ENCODE results near the gene LLPH.
A peak's percentile ranks its signal among the peaks of the same experiment; 100 is the strongest.
"Not testable (repeated sequence)": the region's sequence is repeated elsewhere in the genome, so short reads cannot be mapped to it uniquely, and the experiment has no call there.

LLPH gene

DNA sequence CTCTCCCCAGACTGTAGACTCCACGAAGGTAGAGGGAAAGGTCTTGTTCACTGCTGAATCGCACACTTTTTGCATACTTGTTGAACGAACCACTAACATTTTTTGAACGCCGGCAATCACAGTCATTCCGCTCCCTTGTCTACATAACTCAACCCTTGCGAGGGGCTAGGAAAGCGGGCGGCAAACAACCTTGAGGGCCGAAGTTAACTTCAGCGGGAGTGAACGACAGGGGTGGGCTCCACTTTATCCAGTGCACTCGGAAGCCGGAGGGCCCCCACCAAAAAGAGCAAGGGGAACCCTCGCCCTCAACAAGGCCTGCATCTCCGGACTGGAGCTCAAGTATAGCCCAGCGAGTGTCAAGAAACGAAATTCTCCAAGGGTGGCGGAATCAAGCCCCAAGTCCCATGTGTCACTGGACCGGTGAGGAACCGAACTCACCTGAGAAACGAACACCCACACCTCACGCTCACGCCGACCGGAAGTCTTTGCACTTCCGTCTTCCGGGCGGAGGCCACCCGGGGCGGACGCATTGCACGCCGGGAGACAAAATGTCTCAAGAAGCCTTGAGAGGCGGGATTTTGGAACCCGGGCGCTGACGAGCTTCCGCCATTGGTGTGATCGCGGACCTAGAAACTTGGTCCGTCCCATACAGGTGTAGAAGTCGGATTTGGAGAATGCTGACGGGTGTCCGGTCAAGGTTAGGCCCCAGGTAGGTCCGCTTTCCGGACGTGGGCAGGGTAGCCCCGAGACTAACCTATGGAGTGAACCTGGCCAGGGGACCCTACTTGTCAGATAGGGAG is at the start of gene LLPH:
LLPH (minus strand) TSS at position 484 of the 800 bp plus-strand sequence. CDS start 1,644 bp downstream, outside the sequence.
- FAIRE-seq (peak; percentile 91), DNase-seq (ENCODE audit: insufficient read length, low spot score) (peak; percentile 58)
- peak; percentile 74 for TF ChIP-seq POLR2A (IDR thresholded peaks at IDR 0.05; ENCODE audit: low read depth, low read length)

DNA sequence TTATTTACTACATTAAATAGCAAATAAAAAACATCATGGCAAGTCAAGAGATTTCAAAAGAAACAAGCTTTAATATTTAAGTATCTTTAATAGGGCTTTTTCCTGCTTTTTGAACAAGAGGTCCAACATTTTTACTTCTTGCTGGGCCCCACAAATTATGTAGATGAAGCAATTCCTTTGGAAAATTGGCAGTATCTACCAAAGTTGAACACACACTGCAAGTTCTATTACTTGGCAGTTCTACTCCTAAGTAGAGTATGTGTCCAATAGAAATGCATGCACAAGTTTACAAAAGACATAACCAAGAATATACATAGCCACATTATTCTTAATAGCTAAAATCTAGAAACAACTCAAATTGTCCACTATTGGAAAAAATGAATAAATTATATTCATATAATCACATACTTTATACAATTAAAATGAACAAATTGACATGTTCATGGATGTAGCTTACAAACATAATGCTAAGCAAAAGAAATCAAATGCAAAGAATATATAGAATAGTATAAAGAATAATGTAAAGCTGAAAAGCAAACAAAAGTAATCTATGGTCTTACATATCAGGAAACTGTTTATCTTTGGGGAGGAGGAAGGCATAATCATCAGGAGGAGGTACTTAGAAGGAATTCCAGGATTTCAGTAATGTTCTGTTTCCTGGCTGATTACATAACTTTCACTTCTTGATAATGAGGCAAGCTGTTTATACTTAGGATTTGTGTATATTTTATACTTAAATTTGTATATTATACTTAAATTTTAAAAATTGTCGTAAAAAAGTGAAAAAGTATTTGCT is 45.8 kb upstream of the LLPH start:
- FAIRE-seq: no peak
- no peak for TF ChIP-seq POLR2A (IDR thresholded peaks at IDR 0.05; ENCODE audit: low read depth, low read length)
- no peak for DNase-seq (ENCODE audit: insufficient read length, low spot score)

DNA sequence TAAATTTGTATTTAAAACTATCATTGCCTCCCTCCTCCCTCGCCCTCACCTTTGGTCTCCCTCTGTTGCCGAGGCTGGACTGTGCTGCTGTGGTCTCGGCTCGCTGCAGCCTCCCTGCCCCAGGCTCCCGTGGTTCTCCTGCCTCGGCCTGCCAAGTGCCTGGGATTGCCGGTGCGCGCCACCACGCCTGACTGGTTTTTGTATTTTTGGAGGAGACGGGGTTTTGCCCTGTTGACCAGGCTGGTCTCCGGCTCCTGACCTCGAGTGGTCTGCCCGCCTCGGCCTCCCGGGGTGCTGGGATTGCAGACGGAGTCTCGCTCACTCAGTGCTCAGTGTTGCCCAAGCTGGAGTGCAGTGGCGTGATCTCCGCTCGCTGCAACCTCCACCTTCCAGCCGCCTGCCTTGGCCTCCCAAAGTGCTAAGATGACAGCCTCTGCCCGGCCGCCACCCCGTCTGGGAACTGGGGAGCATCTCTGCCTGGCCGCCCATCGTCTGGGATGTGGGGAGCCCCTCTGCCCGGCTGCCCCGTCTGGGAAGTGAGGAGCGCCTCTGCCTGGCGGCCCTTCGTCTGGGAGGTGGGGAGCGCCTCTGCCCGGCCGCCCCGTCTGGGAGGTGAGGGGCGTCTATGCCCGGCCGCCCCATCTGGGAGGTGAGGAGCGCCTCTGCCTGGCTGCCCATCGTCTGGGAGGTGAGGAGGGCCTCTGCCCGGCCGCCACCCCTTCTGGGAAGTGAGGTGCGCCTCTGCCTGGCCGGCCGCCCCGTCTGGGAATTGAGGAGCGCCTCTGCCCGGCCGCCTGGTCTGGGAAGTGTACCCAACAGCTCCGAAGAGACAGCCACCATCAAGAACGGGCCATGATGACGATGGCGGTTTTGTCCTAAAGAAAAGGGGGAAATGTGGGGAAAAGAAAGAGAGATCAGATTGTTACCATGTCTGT is 44.1 kb upstream of the LLPH start:
- DNase-seq (ENCODE audit: insufficient read length, low spot score); FAIRE-seq: not testable (repeated sequence)

DNA sequence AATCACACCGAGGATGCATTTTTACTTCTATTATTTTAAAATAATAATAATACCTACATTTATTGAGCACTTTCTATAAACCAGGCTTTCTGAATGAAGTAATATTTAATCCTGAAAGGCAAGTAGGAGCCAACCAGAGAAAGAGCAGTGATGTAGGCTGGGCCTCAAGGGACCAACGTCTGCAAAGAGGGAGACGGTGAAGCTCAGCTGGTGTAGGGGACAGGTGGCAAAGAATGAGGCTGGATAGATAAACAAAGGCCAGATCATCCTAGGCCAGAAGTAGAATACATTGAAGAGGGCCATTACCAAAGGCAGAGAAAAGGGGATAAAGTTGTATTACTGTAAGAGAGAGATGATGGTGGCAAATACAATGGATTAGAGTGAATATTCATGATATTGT is 40.1 kb upstream of the LLPH start:
- TF ChIP-seq POLR2A (IDR thresholded peaks at IDR 0.05; ENCODE audit: low read depth, low read length): no peak
- FAIRE-seq (no peak), DNase-seq (ENCODE audit: insufficient read length, low spot score) (no peak)

DNA sequence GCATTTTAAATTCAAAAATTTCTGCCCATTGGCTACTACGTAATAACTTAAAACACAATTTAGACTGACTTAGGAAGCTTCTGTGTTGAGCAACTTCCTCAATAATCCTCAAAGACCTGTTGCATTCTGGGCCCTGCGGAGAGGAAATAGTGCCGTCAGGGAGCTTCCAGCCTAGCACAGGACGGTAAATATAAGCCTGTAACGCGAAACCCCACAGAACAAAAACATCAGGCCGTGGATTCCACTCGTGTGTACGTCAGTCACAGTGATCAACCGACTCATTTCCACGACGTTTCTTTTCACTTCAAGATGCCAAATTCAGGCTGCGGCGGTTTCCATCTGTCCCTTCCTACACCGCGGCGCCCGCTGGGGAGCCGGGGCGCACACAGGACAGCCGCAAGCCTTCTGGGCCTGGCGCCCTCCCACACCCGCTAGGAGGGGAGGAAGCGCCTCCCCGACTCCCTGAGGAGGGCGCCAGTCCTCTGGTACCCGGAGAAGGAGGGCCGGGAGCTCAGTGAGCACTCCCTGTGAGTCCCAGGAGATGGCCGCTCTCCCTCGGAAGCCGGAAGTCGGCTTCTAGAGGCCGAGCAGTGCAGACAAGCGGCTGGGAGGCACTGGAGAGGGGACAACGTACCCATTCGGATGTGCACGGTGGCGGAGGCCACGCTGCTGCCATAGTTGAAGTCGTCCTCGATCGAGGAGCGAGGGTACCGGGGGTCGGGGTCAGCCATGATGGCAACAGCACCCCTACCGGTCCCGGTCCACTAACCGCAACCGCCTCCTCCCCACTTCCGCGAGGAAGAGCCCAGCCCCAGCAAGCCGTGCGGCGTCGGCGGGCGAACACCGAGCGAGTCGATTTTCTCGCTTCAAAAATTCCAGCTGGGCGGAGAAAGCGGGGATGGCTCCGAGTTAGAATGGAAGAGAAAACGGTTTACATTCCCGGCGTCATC is 38.9 kb upstream of the LLPH start, which contains the start of gene TMBIM4:
TMBIM4 (minus strand) TSS at position 776 of the 950 bp plus-strand sequence; CDS start at position 731, 45 bp downstream.
- peak; percentile 64 for TF ChIP-seq POLR2A (IDR thresholded peaks at IDR 0.05; ENCODE audit: low read depth, low read length)
- DNase-seq (ENCODE audit: insufficient read length, low spot score): peak; percentile 87
- peak; percentile 86 for FAIRE-seq

DNA sequence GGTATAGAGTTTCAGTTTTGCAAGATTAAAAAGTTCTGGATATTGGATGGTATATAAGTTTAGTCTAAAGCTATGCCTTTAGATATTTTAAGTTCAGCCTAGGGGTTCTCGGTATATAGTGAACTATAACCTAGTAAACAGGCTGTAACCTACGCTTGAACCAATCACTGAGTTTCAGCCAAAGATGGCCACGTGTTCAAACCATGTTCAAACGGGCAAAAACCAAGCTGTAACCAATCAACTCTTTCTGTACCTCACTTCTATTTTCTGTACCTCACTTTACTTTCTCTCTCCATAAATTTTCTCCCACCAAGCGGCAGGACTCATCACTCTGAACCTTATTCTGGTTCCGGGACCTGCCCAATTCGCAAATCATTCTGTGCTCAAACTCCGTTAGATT is 37.9 kb upstream of the LLPH start:
- FAIRE-seq: no peak
- TF ChIP-seq POLR2A (IDR thresholded peaks at IDR 0.05; ENCODE audit: low read depth, low read length): no peak
- DNase-seq (ENCODE audit: insufficient read length, low spot score): no peak

DNA sequence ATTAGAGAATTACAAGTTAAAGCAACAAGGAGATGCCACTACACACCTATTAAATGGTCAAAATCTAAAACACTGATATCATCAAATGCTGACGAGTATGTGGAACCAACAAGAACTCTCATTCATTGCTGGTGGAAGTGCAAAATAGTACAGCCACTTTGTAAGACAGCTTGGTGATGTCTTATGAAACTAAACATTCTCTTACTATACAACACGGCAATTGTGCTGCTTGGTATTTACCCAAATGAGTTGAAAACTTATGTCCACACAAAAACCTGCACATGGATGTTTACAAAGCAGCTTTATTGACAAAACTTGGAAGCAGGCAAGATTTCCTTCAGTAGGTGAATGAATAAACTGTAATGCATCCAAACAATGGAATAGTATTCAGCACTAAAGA is 36.0 kb upstream of the LLPH start:
- DNase-seq (ENCODE audit: insufficient read length, low spot score): no peak
- no peak for FAIRE-seq
- no peak for TF ChIP-seq POLR2A (IDR thresholded peaks at IDR 0.05; ENCODE audit: low read depth, low read length)

DNA sequence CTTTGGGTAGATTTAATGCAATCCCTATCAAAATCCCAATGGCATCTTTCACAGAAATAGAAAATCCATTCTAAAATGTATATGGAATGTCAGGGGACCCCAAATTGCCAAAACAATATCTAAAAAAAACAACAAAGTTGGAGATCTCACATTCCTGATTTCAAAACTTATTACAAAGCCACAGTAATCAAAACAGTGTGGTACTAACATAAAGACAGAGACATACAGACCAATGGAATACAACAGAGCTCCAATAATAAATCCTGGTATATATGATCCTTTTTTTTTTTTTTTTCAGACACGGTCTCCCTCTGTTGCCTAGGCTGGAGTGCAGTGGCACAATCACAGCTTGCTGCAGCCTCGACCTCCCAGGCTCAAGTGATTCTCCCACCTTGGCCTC is 34.6 kb upstream of the LLPH start:
- FAIRE-seq (no peak), DNase-seq (ENCODE audit: insufficient read length, low spot score) (no peak)
- no peak for TF ChIP-seq POLR2A (IDR thresholded peaks at IDR 0.05; ENCODE audit: low read depth, low read length)

DNA sequence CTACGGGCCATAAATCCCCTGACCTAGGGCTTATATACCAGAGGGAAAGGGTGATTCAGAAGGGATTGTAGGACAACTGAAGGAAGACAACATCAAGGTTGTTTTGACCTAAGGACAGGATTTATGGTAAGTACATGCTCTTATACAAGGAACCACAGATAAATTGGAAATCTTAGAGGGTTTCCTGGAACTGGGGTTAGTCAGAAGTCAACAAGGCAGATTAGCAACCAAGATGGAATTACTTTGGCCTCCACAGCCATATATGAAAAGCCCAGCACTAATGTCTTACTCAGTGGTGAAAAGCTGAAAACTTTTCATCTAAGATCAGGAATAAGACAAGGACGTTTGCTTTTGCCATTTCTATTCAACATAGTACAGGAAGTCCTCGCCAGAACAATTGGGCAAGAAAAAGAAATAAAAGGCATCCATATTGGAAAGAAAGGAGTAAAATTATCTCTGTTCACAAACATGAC is 33.8 kb upstream of the LLPH start:
- DNase-seq (ENCODE audit: insufficient read length, low spot score) (no peak), FAIRE-seq (no peak)
- TF ChIP-seq POLR2A (IDR thresholded peaks at IDR 0.05; ENCODE audit: low read depth, low read length): no peak

DNA sequence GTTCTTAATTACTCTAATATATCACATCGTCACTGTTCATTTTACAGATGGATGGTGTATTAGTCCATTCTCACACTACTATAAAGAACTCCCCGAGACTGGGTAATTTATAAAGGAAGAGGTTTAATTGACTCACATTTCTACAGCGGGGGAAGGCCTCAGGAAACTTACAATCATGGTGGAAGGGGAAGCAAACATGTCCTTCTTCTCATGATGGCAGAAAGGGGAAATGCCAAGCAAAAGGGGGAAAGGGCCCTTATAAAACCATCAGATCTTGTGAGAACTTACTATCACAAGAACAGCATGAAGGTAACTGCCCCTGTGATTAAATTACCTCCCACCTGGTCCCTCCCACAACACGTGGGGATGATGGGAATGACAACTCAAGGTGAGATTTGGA is 32.7 kb upstream of the LLPH start:
- DNase-seq (ENCODE audit: insufficient read length, low spot score) (no peak), FAIRE-seq (no peak)
- TF ChIP-seq POLR2A (IDR thresholded peaks at IDR 0.05; ENCODE audit: low read depth, low read length): no peak

DNA sequence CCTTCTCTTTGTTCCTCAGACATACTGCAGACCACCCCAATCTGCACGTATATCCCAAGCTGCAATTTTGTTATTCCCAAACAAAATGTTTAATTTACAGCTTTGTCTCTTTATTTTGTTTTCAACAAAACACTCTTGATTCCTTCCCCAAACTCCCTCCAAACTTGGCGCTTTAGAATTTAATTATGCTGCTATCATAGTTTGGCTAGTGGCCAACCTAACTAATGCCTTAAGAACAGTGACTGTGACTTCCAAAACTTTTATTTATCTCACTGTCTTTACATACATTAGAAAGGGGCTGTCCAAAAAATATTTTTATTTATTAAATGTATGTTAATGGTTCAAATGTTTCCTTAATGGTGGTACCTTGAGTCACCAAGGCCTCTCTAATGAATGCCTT is 32.2 kb upstream of the LLPH start:
- no peak for TF ChIP-seq POLR2A (IDR thresholded peaks at IDR 0.05; ENCODE audit: low read depth, low read length)
- DNase-seq (ENCODE audit: insufficient read length, low spot score) (no peak), FAIRE-seq (no peak)

DNA sequence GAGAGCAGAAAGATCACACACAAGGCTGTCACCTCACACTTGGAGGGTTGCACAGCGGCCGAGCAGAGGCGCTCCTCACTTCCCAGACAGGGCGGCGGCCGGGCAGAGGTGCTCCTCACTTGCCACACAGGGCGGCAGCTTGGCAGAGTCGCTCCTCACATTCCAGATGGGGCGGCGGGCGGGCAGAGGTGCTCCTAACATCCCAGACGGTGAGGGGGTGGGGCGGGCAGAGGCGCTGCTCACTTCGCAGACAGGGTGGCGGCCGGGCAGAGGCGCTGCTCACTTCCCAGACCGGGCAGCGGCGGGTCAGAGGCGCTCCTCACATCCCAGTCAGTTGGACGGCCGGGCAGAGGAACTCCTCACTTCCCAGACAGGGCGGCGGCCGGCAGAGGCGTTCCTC is 30.2 kb upstream of the LLPH start:
- no peak for TF ChIP-seq POLR2A (IDR thresholded peaks at IDR 0.05; ENCODE audit: low read depth, low read length)
- no peak for DNase-seq (ENCODE audit: insufficient read length, low spot score)
- no peak for FAIRE-seq

DNA sequence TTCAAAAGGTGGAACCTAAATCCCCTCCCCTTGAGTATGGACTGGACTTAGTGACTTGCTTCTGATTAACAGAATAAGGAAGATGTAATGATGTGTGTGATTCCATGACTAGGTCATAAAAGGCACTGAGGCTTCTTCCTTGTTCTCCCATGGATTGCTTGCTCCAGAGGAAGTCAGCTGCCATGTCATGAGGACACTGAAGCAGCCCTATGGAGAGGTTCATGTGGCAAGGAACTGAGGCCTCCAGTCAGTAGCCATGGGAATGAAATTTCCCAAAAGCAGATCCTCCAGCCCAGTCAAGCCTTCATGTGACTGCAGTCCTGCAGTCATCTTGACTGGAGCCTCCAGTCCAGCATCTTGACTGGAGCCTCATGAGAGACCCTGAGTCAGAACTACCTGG is 28.6 kb upstream of the LLPH start:
- DNase-seq (ENCODE audit: insufficient read length, low spot score) (no peak), FAIRE-seq (no peak)
- no peak for TF ChIP-seq POLR2A (IDR thresholded peaks at IDR 0.05; ENCODE audit: low read depth, low read length)

Data from H54 (cell line).